A172 (cell line): Measurements from ENCODE around the gene BCAR3. TPM values are rescaled to one million over a fixed set of nuclear protein-coding genes. Genes with fewer than 3 reads are reported as not detected.

Source experiments
- DNase-seq: peaks from one replicate; pipeline ENCODE4 v3.0.0-alpha.2; 2015; ENCODE audit warnings: low spot score
- total RNA-seq: library from RNA; depleted of rRNA; stranded (reverse); fragments of >200 nt; shearing (Covaris generic); gene quantifications from 2 replicates; pipeline ENCODE4 v1.2.3, GENCODE V29; 2014

Gene BCAR3
- total RNA-seq, 1 experiment from 2014 or later, result 33.1 TPM

DNA sequence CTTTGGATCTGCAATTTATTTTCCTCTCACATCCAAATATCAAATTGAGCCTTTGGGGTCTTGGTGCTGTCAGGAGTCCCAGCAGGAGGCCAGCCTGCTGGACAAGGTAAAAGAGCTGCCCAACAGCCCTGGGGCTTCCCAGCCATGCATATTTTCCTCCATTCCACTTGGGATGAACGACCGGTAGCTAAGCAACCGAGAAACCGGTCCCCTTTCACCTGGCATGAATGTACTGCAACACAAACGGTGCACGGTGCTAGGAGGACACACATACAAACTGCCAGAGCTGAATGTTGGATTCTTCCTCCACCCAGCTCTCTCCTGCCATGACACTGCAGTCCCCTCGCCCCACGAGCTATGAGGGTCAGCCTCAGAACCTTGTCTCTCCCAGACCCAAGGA, 42.7 kb downstream of the BCAR3 start:
- no peak for DNase-seq

GRCh38 chr1:93638307-93638847, 43.3 kb downstream of the BCAR3 start:
- DNase-seq, result no peak

GRCh38 chr1:93636712-93637111, 44.9 kb downstream of the BCAR3 start:
- no peak for DNase-seq

GRCh38 chr1:93635614-93636543, 45.8 kb downstream of the BCAR3 start:
- no peak for DNase-seq

GRCh38 chr1:93633313-93633712, 48.3 kb downstream of the BCAR3 start:
- DNase-seq, result no peak

- DNase-seq, result no peak
Observed at GRCh38 chr1:93631626-93632365, 49.8 kb downstream of the BCAR3 start.

- DNase-seq, result no peak
Observed at GRCh38 chr1:93630168-93630567, 51.5 kb downstream of the BCAR3 start.

DNA sequence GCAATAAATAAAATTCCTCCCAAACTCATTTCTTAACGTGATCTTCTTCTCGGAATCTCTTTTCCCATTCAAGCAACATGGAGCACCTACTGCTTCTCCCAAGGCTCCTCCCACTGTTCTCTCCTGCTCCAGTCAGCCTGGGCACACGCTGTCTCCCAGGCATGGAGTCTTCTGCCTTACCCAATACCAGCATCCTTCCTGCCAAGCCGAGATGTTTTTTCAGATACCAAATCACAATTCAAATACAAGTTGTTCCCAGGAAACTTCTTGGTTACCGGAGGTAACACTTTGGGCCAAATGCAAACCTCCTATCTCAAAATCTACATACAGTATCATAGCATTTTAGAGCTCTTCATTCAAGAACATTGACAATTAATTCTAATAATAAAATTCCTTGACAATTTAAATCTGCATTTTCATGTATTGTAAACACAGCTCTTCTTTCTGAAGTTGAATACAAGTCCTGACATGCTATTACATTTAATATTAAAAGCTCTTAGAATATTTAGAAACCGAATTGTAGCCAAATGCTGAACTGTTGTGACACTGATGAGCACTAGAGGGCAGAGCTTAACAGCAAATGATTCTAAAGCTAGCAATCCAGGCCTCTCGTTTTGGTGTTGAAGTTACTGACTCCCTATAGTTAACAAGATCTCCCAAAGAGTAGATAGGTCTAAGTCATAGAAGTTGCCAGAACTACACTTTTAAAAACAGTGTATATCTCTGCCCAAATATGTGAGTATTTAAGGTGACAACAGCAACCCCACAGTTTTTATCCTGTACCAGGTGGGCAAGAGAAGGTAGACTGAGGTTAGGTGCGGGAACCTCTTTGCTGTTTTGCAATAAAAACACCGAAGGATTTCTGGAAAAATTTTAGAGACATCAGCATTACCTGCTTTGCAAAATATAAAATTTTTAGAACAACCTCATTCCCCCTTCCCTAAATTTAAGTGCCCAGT, 52.3 kb downstream of the BCAR3 start:
- peak; percentile 71 for DNase-seq

DNA sequence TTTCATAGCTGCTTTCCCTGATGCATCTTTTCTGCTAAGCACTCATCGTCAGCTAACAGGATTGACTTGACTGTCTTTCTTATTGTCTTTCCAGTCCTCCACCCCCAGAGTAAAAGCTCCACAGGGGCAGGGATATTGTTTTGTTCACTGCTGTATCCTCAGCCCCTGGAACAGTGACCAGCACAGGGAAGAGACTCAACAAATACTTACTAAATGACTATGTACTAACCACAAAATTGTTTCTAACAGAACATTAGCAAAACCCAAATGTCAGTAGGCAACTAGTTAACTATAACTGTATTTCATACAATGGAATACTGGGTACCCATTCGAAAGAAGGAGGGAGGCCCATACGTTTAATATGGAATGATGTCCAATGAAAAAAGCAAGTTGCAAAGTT, 53.0 kb downstream of the BCAR3 start:
- DNase-seq, result no peak

DNA sequence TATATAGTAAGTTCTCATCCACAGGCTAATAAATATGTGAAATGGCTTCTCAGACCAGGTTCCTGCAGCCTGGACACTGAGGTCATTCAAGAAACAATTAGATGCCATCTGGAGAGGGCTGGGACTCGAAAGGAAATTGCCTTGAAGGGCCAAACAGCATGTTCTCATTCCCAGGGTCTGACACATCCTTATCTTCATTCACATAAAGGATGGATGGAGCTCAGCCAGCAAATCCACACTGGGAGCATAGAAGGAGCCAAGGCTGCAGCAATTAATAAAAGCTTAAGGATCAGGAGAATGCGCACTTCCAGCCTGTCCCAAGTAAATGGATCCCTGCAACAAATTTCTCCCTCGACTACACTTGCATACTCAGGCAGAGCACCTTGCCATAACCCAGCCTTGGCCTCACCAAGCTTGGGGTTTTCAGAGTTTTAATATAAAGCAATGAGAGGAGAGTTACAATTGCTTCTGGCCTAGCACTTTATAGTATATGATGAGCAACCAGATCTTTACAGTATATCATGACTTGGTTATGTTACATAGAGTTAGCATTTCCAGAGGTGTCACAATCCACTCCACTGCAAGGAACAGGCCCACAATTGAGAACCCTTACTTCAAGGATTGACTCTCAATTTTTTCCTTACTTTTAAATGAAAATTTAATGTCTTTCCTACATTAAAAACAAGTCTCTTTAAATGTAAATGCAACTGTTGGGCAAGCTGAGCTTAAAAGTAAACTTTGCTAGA, 55.9 kb downstream of the BCAR3 start:
- DNase-seq, result peak; percentile 93

- DNase-seq, result peak; percentile 63
Observed at GRCh38 chr1:93623875-93624274, 57.8 kb downstream of the BCAR3 start.

- no peak for DNase-seq
Observed at GRCh38 chr1:93623436-93623835, 58.2 kb downstream of the BCAR3 start.

DNA sequence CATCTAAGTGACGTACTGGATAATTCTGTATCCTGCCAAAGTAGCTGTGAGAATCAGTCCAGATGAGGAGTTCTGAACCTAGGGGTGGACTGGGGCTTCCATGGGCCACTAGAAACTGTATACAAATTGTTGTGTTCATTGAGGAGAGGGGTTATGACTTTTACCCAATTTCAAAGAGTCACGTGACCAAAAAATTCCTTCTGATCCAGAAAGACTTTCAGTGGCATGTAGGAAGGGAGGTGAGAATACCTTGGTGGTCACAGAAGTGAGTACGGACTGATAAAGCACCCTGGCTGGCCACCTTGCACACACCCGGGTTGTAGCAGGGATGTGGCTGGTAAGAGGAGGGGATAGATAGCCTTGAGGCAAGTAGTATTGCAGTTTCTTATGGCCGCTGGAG, 60.4 kb downstream of the BCAR3 start:
- no peak for DNase-seq

- no peak for DNase-seq
Observed at GRCh38 chr1:93620841-93621210, 60.8 kb downstream of the BCAR3 start.

- DNase-seq, result no peak
Observed at GRCh38 chr1:93620172-93620840, 61.3 kb downstream of the BCAR3 start.

- DNase-seq, result no peak
Observed at GRCh38 chr1:93619507-93620171, 62.0 kb downstream of the BCAR3 start.

DNA sequence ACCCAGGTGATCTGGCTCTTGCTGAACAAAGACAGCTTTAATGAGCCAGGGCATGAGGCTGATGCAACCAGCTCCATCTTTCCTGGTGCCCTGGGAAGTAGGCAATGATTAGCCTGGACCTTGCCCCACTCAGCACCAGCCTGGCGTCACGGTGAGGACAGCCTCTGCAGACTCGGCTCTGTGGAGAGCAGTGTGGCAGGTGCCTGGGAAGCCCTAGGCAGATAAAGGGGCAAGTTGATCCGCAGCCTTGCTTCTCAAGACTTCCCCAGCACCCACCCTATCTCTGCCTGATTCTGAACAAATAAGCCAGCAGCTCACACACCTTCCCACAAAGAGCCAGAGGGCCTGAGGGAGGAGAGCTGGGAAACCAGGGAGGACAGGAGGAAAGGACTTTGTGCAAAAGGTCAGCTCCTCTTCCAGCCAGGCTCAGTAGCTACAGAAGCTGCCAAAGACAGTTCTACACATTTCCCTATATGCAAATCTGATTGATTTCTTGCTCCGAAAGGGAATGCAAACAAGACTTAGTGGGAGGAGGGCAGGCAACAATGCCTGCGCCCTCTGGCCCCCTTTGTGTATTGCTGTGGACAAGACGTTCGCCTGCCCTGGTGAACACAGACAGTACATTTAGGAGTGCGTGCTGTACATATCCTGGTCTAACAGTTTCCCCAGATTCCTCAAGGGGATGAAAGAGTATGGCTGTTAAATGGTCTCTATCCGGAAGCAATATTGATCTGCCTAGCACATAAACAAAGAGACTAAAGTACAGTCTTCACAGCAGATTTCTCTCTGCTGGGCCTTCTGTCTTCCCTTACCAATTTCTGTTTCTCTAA, 63.8 kb downstream of the BCAR3 start:
- no peak for DNase-seq

DNA sequence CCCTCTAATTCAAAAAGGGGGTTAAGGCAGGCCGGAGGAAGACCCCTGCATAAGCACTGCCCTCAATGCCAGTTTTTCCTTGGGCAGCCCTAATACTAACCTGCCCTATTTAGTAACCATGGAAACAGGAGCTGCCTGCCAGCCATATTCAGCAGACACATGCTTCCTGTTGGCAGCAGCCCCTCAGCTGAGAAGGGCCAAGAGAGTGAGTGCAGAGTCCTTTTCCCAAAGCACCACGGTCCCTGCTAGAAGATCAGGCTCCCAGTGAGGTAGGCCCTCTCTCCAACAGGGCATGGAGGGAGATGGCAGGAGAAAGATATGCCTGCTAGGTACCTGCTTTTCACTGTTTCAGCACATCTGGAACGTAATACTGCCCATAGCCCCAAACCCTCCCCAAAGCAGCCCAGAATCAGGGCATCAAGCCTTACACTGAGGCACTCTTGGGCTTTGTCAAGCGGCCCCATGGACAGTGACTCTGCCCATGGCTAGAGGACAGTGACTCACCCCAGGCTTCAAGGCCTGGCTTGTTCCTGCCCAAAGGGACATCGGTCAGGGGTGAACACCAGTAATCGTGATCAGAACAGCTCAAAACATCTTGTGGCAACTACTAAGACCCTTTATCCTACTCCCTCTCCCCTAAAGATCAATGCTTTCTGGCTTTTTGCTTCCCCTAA, 64.5 kb downstream of the BCAR3 start:
- no peak for DNase-seq
